ENCODE data around the gene CCL17.
A peak's percentile ranks its signal among the peaks of the same experiment; 100 is the strongest.
"Not testable (repeated sequence)": the region's sequence is repeated elsewhere in the genome, so short reads cannot be mapped to it uniquely, and the experiment has no call there.

Gene CCL17

DNA sequence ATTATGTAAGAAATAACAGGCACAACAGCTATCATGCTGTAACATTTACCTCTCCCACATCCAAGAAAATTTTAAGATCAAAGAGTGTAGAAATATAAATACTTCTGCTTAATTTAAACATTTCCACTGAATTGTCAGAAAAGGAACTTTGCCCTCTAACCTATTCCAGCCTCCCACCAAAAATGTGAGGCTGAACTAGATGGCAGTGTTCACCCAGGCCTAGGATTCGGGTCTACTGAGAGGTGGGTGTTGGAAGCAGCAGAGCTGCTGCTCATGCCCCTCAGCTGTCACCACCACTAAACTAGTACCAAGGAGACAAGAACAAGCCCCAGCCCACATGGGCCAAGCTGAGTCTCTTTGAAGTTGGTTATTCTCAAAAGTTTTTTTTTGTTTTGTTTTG is 31.3 kb downstream of the CCL17 start:
- DNase-seq = no peak

DNA sequence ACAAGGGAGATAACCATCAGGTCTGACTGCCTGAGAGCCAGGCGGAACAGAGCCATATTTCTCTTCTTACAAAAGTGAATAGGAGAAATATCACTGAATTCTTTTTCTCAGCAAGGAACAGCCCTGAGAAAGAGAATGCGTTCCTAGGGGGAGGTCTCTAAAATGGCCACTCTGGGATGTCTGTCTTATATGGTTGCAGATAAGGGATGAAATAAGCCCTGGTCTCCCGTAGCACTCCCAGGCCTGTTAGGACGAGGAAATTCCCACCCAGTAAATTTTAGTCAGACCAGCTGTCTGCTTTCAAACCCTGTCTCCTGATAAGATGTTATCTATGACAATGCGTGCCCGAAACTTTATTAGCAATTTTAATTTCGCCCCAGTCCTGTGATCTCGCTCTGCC is 35.4 kb downstream of the CCL17 start:
- DNase-seq = not testable (repeated sequence)

DNA sequence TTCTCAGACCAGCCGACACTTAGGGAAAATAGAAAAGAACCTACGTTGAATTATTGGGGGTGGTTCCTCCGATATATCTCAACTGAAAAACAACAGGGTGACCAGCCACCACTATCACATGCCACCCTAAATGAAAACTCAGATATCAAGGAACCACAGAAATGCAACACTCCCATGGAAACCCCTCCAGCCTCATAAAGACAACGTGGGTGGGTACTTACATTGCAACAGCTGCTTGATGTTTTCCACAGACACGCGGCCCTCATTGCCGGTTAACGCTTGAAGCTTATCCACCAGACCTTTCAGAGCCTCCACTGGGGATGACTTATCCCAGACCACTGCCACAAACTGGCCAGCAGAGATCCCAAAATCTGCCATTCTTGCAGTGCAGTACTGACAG is 36.0 kb downstream of the CCL17 start:
- DNase-seq = not testable (repeated sequence)

DNA sequence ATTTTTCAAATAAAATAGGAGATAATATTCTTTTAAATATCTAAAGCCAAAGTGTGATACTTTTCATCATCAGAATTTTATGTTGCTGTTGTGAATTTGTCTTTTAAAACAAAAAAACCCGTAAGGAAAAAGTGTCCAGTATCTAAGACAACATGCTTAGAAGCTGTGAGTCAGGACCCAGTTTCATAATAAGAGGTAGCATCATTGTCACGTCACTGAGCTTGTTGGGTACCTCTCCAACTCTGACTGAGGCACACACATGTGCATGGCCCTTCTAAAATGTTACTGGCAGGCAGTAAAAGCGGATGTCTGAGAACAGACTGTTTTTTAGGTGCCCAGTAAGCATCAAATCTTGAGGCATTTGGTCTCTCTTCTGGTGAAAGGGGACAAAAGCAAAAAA is 40.1 kb downstream of the CCL17 start:
- DNase-seq = no peak

DNA sequence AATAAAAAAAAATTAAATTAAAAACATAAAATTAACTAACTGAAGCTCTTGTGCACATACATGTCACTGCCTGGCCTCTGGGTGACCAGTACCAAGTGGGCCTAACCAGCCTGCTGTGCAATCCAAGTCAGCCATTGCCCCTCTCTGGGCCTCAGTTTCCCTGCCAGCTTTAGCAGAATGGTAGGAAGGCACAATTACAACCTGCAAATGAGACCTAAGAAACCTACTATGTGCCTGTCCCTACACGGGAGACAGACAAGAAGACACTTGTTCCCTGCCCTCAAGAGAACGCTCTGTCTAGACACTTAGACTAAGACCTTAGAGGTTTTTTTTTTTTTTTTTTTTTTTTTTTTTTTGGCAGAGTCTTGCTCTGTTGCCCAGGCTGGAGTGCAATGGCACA is 40.9 kb downstream of the CCL17 start:
- DNase-seq = no peak

DNA sequence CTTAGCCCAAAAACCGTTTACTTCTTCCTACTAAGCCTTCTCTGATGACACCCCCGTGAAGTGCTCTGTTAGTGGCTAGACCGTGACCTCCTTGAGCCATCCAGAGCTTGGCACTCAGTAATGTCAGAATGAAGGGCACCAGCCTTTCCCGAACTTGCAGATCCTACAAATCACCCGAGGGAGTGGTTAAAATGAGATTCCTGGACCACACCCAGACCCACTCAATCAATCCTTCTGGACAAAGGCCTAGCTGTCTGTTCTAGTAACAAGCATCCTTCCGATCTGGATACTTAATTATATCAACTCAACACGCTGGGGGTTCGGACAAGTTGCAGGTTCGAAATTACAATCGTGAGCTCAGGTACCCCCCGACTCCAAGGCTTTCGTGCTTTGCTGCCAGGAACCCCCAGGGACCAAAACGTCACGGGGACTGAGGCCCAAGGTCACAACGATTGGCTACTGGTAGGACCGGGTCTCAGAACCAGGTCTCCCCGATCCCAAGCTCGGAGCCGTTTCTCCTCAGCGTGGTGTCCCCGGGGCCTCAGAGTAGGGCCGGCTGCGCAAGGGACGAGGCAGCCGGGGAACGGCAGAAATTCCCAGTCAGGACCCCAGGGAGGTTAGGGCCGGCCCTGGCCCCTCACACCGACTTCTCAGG is 42.1 kb downstream of the CCL17 start:
- DNase-seq = peak; percentile 54

DNA sequence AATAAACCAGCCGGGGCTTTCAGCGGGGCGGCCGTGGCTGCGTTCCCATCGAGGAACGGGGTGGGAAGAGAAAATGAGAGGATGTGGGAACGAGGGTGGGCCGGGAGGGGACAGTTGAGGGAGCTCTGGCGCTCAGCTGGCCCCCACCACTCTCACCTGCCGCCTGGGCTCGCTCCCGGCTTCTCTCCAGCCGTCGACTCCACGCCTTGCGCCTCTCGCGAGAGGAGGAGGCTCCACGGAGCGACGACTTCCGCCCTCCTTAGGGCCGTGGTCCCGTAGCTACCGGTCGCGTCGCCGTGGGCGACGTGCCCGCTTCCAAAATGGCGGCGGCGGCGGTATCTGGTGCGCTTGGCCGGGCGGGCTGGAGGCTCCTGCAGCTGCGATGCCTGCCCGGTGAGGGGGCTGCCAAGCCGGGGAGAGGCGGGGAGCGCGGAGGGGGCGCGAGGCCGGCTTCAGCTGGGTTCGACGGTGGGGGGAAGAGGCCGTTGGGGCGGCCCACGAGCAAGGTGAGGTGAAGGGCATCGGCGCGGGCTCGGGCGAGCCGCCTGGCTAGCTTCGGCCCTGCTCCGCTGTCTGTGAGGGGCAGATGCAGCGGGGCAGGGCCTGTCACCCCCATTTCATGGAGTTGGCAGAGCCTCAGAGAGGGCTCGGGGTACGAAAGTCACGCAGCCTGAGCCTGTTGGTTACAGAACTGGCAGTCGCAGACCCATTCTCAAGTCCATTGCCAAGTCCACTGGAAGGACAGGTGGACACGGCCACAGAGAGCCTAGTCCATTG is 42.8 kb downstream of the CCL17 start, which contains the start of the genes CIAPIN1 and COQ9:
Gene CIAPIN1, minus strand, starts transcription at position 200 of the 777 bp plus-strand sequence. CDS start 6,457 bp downstream, outside the sequence.
Gene COQ9, plus strand, starts transcription at position 294 of the 777 bp plus-strand sequence. Its CDS starts 27 bp downstream, at position 321.
- peak; percentile 94 for DNase-seq

DNA sequence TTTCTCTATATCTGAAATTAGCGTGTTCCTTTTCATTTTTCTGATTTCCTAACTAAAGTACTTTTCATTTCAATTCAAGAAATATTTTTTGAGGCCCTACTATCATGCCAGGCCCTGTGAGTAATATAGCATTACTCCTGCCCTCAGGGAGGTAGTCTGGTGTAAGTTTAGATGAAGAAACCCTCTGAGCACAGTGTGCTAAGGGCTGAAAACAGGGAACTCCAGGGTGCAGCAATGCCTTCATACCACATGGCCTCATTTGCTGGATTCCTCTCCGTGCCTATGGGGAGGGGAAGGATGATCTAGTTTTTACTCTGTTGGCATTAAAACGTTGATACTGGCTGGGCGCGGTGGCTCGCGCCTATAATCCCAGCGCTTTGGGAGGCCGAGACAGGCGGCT is 47.5 kb downstream of the CCL17 start:
- no peak for DNase-seq

DNA sequence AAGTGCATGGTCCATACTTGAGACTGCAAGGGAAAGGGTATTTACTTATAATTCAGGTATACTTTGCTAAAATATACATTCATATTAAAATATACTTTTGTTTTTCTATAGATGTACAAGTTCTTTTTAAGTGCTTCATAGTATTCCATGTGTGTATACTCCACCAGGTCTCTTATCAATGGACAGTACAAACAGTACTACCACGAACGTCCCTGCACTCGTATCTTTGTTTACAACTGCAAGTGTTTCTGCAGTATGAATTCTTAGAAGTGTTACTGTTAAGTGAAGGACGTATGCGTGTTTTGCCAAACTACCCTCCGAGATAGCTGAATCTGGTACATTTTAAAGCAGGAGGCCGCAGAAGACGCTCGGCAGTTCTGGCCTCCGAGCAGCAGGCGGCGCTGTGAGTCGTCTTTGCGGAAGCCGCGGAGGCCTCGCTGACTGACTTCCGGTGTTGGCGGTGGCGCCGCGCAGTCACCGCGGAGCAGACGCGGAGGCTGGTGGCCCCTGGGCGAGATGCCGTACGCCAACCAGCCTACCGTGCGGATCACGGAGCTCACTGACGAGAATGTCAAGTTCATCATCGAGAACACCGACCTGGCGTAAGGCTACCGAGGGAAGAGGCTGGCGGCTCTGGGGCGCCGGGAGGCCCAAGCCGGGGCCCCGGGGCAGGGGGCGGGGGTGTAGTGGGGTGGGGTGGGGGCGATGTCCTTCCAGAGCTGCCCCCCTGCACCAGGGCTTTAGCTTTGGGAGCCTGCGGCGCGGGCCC is 57.8 kb downstream of the CCL17 start, which contains the start of gene POLR2C:
Gene POLR2C, plus strand, starts transcription at position 471 of the 769 bp plus-strand sequence. Its CDS starts 46 bp downstream, at position 517.
- peak; percentile 85 for DNase-seq

DNA sequence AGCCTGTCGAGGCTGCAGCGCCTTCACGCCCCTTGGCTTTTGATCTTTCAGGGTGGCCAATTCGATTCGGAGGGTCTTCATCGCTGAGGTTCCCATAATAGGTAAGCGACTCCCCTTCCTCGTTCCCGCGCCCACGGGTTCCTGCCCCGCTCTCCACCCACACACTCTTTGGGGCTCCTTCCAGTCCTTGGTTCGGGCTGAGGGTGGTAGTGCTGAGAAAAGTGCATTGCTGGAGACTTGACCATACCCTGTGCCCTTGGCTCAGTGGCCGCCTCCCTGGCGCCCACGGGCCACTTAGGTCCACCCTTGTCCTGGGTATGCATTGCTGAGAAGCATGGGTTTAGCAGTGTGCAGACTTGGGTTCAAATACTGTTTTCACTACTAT is 58.4 kb downstream of the CCL17 start:
- DNase-seq = peak; percentile 19

DNA sequence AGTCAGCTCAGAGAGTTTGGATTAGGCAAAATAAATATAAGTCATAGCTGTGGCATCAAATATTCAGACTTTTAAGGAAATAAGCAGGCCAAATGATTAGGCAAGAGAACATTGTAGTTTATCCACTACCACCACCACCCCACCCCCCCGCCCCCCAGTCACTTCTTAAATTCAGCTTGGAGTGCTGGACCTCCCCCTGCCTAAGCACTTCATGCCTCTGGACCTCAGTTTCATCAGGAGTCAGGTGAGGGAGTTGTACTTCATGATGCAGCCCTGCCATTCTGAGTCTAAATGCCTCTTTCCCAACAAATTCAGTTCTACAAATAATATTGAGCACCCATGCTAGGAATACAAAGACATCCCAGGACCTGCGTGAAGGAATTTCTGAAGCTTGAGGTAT is 60.0 kb downstream of the CCL17 start:
- no peak for DNase-seq
